GM18951 (cell line): Measurements from ENCODE around the gene ULBP3.
"Not testable (repeated sequence)": the region's sequence is repeated elsewhere in the genome, so short reads cannot be mapped to it uniquely, and the experiment has no call there.

Experiments used
- POLR2A ChIP-seq: IDR thresholded peaks from 4 replicates; pipeline ENCODE4 v1.6.1; 2011; ENCODE audit warnings: mild to moderate bottlenecking; ENCODE audit not compliant: insufficient read length, insufficient read depth; ENCODE audit errors: extremely low read depth
- in situ Hi-C: fragments of 300-500 bp; cut with MboI; formaldehyde crosslinking; loops from one replicate; pipeline ENCODE4 v1.12.0; 2022; ENCODE audit warnings: low sequenced_read_pairs, mixed read lengths, inconsistent platforms; ENCODE audit not compliant: unreplicated experiment

The ULBP3 gene

DNA sequence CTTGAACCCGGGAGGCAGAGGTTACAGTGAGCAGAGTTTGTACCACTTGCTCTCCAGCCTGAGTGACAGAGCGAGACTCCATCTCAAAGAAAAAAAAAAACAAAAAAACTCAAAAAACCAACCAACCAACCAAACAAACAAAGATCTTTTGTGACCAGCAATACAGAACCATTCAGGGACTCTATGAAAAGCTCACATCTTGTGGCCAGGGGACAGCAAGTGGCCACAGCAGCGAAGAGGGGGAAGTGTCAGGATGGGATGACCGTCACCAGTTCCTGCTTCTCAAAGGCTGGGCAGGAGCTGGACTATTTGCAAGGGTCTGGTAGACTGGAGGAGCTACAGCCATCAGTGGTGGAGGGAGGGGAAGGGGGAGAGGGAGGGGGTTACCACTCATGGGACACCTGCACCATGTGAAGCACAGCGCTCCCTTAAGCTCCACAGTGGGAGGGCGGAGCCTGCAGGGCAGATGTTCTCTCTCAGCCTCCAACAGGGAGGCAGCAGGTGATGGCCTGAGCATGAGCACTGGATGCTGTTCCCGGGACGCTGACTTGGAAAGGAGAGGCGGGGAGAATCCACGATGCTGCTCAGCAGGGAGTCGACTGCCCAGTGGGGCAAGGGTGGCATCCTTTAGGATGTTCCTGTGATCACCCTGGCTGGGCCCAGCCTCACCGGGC is 19.7 kb upstream of the ULBP3 start:
- TF ChIP-seq POLR2A, result no peak
- in situ Hi-C loops, result loop anchor here (10.0 kb wide), 1 partner anchor 726 kb away; no protein-coding TSS in a partner anchor

DNA sequence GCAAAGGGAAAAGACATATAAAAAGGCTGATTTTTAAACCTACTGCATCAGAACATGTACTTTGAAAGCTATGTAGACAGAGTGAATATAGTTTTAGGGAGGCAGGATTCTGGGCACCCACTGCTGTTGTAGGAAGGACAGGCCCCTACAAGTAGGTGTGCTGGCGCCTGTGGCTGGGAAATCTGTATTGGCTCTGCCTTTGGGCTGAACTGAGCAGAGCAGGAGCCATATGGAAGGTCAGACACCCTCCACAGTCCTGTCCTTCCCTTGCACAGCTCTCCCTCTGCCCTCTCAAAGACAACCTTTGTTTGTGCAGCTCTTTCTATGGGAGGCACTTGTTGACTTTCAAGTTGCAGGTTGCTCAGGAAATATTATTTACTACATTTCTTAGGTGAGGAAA is 18.4 kb upstream of the ULBP3 start:
- no peak for TF ChIP-seq POLR2A
- in situ Hi-C loops, result loop anchor here (10.0 kb wide), 1 partner anchor 727 kb away; no protein-coding TSS in a partner anchor

DNA sequence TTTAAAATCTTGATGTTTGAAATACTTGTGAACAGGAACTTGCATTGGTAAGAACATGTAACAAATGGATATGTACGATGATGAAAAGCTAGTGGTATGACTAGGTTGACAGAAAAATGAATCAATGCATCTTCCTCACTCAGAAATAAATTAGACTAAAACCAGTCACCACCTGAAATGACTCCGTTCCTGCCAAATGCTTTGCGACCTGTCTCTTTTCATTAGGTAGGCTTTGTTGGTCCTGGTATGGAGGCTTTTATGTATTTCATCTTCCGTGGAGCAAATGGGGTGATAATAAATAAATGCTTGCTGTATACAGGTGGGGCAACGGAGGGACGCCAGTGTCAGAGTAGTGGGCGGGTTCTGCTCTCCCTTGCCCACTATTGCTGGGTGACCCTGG is 17.1 kb upstream of the ULBP3 start:
- TF ChIP-seq POLR2A, result no peak
- in situ Hi-C loops, result loop anchor here (10.0 kb wide), 1 partner anchor 729 kb away; no protein-coding TSS in a partner anchor

DNA sequence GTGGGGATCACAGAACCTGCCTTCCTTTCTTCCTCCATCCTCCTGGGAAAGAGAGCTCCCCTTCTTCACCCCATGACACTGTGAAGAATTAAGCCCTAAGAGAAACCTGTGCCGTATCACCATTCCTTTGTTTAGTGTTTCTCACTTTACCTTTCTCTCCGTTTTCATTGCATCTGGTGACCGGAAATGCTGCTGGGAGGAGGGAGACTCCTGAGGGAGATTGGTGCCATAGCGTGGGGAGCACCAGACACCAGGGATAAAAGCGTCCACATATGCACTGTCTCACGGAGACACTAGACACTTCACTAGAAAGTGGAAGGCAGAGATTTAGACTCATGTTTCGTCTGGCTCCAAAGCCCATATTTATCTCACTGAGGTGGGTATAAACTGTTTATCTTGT is 15.5 kb upstream of the ULBP3 start:
- in situ Hi-C loops, result loop anchor here (10.0 kb wide), 1 partner anchor 730 kb away; no protein-coding TSS in a partner anchor
- TF ChIP-seq POLR2A, result no peak

DNA sequence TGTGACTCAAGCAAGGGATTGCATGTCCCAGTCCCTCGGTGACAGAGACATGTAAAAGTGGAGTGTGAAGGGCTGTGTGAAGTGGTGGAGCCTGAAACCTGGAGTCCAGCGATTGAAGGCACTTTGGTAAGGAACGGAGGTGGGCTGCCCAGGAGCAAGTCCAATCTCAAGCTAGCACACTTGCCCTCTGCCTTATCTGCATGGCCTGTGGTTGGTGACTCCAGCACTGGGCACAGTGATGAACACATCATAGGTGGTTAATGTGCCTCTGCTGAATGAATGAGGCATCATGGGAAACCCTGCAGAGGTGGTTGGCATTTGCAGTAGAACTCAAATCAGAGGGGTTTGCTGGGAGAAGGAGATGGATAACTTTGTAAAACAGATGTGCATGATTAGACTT is 14.9 kb upstream of the ULBP3 start:
- TF ChIP-seq POLR2A, result no peak
- in situ Hi-C loops, result loop anchor here (10.0 kb wide), 1 partner anchor 731 kb away; no protein-coding TSS in a partner anchor

DNA sequence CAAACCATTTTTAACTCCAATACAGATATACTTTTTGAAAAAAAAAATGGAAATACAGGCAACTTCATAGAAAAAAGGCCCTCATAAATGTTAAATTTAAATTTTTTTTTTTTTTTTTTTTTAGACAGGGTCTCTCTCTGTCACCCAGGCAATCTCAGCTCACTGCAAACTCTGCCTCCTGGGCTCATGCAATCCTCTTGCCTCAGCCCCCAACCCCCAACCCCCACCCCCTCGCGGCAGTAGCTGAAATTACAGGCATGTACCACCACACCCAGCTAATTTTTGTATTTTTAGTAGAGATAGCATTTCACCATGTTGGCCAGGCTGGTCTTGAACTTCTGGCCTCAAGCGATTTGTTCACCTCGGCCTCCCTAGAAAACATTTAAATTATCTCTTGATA is 12.8 kb upstream of the ULBP3 start:
- no peak for TF ChIP-seq POLR2A

DNA sequence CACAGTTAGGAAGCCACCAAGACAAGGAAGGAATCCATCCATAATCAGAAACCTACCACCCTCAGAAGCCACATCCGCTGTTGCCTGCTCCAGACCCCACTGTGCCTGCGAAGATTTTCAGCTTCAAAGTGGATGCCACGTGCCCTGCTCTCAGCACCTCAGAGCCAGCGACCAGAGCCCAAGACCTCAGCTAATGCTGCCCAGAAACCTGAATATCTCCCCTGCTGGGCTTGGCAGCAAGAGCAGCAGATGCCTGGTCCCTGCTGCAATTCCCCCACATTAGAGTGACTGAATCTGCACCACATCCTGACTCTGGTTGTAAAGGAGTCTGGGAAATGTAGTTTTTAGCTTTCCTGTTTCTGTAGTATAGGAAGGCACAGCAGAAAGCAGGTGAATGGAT is 10.7 kb upstream of the ULBP3 start:
- in situ Hi-C loops, result loop anchor here (10.0 kb wide), 1 partner anchor 735 kb away; no protein-coding TSS in a partner anchor
- no peak for TF ChIP-seq POLR2A

More for the DNA sequence above, 12.8 kb upstream of the ULBP3 start:
- in situ Hi-C loops, result loop anchor here (10.0 kb wide), 1 partner anchor 733 kb away; no protein-coding TSS in a partner anchor

DNA sequence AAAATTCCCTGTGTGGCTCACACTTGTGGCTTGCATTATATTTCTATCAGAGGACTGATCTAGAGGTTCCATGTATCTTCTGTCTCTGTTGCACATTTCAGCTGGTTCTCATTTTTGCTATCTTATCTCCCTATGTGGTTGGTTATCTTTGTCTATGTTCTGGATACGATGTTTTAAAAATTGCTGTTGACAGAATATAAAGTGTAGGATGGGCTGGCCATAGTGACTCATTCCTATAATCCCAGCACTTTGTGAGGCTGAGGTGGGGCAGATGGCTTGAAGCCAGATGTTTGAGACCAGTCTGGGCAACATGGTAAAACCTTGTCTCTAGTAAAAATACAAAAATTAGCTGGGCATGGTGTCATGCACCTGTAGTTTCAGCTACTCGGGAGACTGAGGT is 9.9 kb upstream of the ULBP3 start:
- in situ Hi-C loops, result no loop called here
- TF ChIP-seq POLR2A, result no peak

DNA sequence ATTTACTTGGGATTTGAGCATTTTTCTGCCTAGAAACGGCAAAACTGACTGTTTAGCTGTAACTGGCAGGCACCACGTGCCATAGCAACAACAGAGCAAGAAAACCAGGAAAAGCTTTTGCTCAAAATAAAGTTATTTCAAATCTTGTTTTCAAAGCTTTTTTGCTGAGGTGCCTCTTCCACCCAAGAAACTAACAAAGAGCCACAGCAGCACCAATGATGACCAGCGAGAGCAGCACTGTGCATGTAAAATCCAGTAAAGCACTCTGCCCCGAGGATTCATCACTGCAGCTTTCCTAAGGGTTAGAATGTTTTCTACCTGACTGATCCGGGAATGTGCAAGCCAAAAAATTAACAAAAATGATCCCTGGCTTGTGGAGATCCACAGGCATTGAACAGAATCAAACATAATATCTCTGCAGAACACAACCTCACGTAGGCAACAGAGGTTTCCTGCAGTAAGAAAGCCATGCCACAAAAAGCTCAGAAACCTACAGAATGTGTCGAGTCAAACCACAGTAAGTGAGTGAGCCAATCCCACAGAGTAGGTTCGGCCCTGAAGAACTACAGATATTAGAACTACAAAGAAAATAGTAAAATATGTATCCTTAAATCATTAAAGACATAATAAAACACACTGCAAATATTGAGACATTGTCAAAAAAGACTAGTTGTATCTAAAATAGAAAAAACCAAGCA is 7.4 kb upstream of the ULBP3 start:
- in situ Hi-C loops, result no loop called here
- no peak for TF ChIP-seq POLR2A

DNA sequence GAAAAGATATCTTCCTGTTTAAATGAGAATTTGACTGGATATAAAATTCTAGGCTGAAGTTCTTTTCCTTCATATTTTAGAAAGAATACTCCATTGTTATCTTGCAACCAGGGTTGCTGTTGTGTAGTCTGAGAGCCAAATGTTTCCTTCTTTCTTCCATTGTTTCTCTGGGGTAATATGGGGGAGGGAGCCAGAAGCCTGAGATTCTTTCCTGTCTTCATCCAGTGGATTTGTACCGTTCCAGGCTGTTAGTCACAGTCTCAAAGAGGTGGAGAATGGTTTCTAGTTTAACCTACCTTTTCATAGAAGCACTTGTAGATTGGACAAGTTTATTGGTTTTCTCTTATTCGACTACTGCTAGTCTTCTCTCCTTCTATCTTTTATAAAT is 6.1 kb upstream of the ULBP3 start:
- no peak for TF ChIP-seq POLR2A
- in situ Hi-C loops, result no loop called here

DNA sequence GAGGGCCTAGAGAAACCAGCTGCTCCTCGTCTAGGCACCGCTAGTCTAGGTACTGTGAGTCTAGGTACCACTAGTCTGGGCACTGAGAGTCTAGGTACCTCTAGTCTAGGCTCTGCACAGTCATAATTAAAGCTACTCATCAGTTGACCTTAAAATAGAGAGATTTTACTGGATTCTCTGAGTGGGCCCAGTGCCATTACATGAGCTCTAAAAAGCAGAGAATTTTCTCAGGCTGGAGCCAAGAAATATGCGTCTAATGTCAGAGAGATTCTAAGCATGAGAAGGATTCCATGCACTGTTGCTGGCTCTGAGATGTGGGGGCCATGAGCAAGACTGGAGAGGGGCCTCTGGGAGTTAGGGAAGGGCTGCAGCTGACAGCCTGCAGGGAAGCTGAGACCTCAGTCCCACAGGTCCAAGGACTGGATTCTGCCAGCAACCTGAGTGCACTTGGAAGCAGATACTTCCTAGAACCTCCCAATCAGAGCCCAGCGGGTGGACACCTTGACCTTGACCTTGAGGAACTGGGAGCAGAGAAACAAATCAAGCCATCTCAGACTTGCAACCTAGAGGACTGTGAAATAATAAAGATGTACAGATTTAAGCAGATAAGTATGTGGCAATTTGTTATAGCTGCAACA is 5.6 kb upstream of the ULBP3 start:
- in situ Hi-C loops, result not testable (repeated sequence)

DNA sequence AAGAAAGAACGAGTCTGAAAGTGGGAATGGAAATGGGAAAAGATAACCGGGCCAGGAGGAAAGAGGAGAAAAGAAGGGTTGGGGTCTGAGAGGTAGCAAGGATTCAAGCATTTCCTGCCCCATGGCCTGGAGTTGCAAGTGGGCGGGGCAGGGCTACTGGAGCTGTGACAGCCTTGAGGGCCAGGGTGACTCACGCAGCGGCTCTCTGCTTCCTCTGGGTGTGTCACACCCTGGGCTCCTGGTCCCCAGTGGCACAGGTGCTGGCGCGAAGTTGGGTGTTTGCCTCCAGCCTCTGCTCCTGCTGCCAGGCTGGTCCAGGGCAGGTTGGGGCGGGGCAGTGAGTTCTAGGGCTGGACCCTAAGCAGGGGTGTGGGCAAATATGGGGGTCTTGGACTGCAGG is 3.3 kb upstream of the ULBP3 start:
- in situ Hi-C loops, result no loop called here
- no peak for TF ChIP-seq POLR2A

DNA sequence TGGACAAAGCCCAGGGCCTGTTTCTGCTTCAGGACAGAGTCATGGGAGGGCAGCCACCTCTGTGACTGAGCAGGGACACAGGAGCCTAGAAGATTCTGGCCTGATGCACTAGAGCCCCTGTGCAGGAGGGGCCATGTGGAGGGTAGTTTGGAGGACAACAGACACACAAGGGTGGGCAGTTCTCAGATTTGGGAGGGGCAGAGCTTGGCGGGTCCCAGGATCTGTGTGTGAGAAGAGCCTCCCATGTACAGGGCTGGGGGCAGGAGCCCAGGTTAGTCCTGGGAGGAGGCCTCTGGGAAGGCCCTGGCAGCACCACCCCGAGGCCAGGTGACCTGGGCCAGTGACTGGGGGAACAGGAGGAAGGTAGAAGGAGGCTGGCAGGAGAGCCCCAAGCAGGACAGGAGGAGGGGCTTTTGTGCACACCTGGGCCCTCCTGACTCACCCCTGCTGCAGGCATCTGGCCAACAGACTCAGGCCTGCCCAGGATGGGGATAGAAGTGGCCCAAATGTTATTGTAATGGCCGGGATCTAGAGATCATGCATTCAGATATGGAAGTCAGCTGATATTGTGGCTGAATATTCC is 1.4 kb upstream of the ULBP3 start:
- TF ChIP-seq POLR2A, result no peak
- in situ Hi-C loops, result no loop called here
